Stimulated activated CD4-positive, alpha-beta T cell treated with anti-CD3 and anti-CD28 coated beads, Interleukin-15, amount 100 ng/mL, for 24 hours (primary cell): ENCODE data around the gene PLAAT2.
"Not testable (repeated sequence)": the region's sequence is repeated elsewhere in the genome, so short reads cannot be mapped to it uniquely, and the experiment has no call there.

Experiments used
- DNase-seq: peaks from one replicate; pipeline ENCODE4 v3.0.0-alpha.2; 2020

The PLAAT2 gene

GRCh38 chr11:63563201-63564055, at the start of gene PLAAT2:
Gene PLAAT2 (minus strand): TSS chr11:63563379. CDS start chr11:63563324, 55 bp downstream.
- no peak for DNase-seq

GRCh38 chr11:63612181-63612580, 49.0 kb upstream of the PLAAT2 start:
- DNase-seq, result no peak

DNA sequence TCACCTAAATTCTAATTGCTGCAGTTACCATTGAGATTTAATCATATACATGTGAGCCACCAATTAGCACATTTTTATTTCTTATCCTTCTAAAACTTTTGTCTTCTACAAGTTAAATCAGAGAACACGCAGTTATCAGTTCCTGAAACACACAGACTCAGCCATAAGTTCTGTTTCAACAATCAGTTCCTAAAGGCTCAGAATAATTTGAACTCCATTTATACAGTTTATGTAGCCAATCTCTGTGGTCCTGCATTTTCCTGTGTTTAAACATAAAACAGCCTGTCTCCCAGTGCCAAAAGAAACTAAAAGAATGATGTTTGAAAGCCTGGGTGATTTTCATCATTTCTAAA, 48.2 kb upstream of the PLAAT2 start:
- DNase-seq, result no peak

DNA sequence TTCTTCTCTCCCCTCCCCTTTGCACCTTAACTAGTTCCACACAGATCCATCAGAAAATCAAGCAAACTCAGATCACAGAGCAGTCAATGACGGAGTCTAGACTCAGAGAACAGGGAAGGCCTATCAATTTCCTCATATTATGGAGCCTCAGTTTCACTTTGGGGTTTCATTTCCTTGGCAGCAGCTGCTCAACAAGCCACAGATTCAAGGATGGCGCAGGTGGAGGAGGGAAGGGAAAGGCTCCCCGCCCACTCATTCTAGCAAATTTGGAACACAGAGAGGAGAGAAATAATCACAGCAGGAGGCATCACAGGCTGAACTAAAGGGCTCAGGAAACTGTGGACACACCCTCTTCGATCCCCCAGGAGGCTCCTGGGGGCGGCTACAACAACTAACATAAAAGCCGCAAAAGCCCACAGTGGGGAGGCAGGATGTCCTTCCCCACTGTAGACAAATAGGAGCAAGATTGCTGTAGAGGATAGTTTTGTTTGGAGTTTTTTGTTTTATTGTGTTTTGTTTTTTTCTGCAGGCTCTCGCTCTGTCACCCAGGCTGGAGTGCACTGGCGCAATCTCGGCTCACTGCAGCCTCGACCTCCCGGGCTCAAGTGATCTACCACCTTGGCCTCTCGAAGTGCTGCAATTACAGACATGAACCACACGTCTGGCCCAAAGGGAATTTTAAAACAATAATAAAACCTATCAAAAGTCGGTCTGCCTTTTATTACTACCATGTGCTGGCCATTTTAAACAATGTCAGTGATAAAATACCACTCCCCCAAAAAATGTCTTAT, 47.6 kb upstream of the PLAAT2 start:
- DNase-seq, result no peak

DNA sequence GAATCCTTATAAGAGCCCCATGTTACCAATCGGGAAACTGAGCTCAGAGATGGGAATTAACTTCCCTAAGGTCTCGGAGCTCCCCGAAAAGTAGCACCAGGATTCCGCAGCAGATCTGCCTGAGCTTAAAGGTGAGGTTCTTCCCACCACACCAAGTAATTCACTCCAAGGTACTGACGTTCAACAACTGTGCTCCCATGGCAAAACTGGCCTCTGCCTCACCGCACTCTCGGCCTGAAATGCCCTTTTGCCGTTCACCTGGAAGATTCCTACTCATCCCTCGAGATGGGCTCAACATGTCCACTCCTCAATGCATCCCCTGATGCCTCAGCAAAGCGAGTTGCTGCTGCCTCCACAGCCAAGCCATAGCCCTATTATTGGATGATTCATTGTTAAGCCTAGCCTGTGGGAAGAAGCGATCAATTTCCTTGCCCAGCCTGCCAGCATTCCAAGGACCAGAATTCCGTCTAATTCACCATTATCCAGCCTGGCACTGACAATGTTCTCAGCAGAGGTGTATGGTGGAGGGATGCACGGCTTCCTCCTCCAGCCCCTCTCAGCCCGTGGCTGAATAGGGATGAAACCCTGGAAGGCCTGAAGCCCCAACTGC, 46.9 kb upstream of the PLAAT2 start:
- no peak for DNase-seq

GRCh38 chr11:63609536-63609935, 46.4 kb upstream of the PLAAT2 start:
- DNase-seq, result no peak

GRCh38 chr11:63608353-63609345, 45.5 kb upstream of the PLAAT2 start:
- DNase-seq, result no peak

DNA sequence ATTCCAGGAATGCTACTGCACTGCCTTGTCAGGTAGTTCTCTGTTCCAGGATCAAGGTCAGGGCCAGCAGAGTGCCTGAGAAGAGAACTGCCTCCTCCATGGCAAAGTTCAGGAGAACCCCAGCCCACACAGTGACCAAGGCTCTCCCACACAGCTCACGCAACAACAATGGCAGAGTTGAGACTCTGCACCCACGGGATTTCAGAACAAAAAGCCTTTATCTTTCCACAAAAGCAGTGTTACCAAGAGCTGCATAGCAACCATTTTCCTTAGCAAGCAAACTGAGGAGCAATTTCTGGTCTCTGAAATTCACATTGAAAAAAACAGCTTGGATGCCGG, 40.0 kb upstream of the PLAAT2 start:
- no peak for DNase-seq

DNA sequence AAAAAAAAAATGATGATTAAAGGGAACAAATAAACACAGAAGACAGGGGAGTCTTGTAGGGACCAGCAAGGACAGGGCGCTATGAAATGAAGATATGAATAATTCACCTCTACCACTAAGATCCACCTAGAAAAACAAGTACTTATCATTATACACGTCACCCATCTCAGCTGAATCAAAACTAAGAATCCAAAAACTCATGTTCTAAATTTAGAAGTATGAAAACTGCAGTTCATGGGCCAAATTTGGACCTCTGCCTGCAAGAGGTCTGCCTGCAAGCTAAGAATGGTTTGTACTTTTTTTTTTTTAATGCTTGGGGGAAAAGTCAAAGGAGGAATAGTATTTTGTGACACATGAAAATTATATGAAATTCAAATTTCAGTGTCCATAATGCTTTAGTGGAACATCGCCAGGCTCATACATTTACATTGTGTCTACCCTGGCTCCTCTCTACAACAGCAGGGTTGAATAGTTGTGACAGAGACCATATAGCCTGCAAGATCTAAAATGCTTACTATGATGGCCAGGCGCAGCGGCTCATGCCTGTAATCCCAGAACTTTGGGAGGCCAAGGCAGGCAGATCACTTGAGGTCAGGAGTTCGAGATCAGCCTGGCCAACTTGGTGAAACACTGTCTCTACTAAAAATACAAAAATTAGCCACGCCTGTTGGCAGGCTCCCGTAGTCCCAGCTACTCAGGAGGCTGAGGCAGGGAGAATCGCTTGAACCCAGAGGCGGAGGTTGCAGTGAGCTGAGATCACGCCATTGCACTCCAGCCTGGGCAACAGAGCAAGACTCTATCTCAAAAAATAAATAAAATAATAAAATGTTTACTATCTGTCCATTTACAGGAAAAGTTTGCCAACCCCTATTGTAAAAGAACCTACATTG, 39.4 kb upstream of the PLAAT2 start:
- not testable (repeated sequence) for DNase-seq

- no peak for DNase-seq
Observed at GRCh38 chr11:63599211-63600122, 36.3 kb upstream of the PLAAT2 start.

DNA sequence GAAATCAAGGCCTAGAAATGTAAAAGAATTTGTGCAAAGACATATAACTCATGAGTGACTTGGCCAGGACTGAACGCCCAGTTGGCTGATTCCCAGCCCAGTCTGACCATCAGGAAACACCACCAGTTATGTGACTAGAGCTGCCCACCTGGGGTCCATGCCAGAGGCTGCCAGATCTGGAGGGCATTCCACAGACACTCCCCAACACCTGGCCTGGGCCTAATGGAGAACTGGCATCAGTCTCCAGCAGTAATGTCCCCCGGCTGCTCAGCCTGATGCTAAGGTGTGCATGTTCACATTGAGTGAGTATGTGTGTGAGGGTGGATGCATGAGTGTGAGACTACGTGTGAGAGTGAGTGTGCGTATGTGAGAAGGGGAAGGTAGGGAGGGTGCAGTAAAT, 35.4 kb upstream of the PLAAT2 start:
- DNase-seq, result no peak

- DNase-seq, result no peak
Observed at GRCh38 chr11:63595296-63595695, 32.1 kb upstream of the PLAAT2 start.

DNA sequence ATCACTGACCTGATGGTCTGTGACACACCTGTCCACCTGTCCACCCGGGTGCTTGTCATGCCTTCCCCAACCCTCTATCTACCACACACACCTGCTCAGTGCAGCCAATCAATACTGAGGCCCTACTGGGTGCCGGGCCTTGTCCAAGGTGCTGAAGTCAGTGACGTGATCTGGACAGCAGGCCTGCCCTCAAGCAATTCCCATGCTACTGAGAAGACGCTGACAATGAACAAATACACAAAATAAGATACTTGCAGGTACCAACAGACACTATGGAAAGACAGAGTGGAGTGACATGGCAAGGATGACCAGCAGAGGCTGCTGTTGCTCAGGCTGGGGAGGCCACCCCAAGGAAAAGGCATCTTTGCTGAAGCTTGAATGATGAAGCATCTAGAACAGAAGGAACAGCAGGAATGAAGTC, 29.8 kb upstream of the PLAAT2 start:
- no peak for DNase-seq

- no peak for DNase-seq
Observed at GRCh38 chr11:63590024-63590788, 27.0 kb upstream of the PLAAT2 start.

- DNase-seq, result no peak
Observed at GRCh38 chr11:63589000-63589399, 25.8 kb upstream of the PLAAT2 start.

- DNase-seq, result no peak
Observed at GRCh38 chr11:63586451-63587166, 23.4 kb upstream of the PLAAT2 start.

- DNase-seq, result no peak
Observed at GRCh38 chr11:63583357-63583677, 20.1 kb upstream of the PLAAT2 start.

DNA sequence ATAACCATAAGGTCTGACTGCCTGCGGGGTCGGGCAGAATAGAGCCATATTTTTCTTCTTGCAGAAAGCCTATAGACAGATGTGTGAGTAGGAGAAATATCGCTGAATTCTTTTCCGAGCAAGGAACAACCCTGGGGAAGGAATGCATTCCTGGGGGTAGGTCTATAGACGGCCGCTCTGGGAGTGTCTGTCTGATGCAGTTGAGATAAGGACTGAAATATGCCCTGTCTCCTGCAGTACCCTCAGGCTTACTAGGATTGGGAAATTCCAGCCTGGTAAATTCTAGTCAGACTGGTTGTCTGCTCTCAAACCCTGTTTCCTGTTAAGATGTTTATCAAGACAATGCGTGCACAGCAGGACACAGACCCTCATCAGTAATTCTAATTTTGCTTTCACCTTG, 18.0 kb upstream of the PLAAT2 start:
- DNase-seq, result not testable (repeated sequence)

DNA sequence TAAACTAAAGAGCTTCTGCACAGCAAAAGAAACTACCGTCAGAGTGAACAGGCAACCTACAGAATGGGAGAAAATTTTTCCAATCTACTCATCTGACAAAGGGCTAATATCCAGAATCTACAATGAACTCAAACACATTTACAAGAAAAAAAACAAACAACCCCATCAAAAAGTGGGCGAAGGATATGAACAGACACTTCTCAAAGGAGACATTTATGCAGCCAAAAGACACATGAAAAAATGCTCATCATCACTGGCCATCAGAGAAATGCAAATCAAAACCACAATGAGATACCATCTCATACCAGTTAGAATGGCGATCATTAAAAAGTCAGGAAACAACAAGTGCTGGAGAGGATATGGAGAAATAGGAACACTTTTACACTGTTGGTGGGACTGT, 15.7 kb upstream of the PLAAT2 start:
- not testable (repeated sequence) for DNase-seq
